Vagina (tissue), 2 donors: ENCODE data around the gene ZNF280C.
"Not testable (repeated sequence)": the region's sequence is repeated elsewhere in the genome, so short reads cannot be mapped to it uniquely, and the experiment has no call there.

Experiments used
- POLR2A ChIP-seq, 2 donors: fragments of 450-650 bp; IDR thresholded peaks; one replicate each; pipeline ENCODE4 v1.6.1; 2017; ENCODE audit warnings: antibody characterized with exemption in 2 of 2, mild to moderate bottlenecking in 2 of 2, moderate library complexity in 2 of 2
- POLR2AphosphoS5 ChIP-seq, 2 donors: sonication (generic); formaldehyde crosslinking; IDR thresholded peaks; one replicate each; pipeline ENCODE4 v1.9.0; 2017; ENCODE audit warnings: antibody characterized with exemption in 2 of 2, mild to moderate bottlenecking in 2 of 2, low read depth in 1 of 2; ENCODE audit not compliant: insufficient read depth in 1 of 2
- TF ChIP-seq, protein P1 (sequence below), 3 experiments: fragments of 450-650 bp in 2 of 3; fragments of 200-600 bp in 1 of 3; sonication (generic) in 1 of 3; IDR thresholded peaks; one replicate each; pipeline ENCODE4 v1.5.1; 2017 to 2019; ENCODE audit warnings: antibody characterized with exemption in 3 of 3, mild to moderate bottlenecking in 2 of 3, moderate library complexity in 2 of 3

DNA sequence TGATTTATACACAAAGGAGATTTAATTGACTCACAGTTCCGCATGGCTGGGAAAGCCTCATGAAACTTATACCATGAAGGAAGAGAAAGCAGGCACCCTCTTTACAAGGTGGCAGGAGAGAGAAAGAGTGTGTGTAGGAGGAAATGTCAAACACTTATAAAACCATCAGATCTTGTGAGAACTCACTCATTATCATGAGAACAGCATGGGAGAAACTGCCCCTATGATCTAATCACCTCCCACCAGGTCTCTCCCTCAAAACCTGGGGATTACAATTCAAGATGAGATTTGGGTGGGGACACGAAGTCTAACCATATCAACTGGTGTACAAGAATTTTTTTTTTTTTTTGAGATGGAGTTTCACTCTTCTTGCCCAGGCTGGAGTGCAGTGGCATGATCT is 3.6 kb upstream of the ZNF280C start:
- TF ChIP-seq, protein P1, sequence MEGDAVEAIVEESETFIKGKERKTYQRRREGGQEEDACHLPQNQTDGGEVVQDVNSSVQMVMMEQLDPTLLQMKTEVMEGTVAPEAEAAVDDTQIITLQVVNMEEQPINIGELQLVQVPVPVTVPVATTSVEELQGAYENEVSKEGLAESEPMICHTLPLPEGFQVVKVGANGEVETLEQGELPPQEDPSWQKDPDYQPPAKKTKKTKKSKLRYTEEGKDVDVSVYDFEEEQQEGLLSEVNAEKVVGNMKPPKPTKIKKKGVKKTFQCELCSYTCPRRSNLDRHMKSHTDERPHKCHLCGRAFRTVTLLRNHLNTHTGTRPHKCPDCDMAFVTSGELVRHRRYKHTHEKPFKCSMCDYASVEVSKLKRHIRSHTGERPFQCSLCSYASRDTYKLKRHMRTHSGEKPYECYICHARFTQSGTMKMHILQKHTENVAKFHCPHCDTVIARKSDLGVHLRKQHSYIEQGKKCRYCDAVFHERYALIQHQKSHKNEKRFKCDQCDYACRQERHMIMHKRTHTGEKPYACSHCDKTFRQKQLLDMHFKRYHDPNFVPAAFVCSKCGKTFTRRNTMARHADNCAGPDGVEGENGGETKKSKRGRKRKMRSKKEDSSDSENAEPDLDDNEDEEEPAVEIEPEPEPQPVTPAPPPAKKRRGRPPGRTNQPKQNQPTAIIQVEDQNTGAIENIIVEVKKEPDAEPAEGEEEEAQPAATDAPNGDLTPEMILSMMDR (IDR thresholded peaks at IDR 0.05), result not testable (repeated sequence)
- not testable (repeated sequence) for TF ChIP-seq POLR2A (IDR thresholded peaks at IDR 0.05); POLR2AphosphoS5 (IDR thresholded peaks at IDR 0.05; ENCODE audit: insufficient read depth in 1 of 2, low read depth in 1 of 2)
